ENCODE data around the gene USP8. TPM values are rescaled to one million over a fixed set of nuclear protein-coding genes. Genes with fewer than 3 reads are reported as not detected.

The USP8 gene
- total RNA-seq, 1 experiment from 2014 or later = 48.5 TPM

DNA sequence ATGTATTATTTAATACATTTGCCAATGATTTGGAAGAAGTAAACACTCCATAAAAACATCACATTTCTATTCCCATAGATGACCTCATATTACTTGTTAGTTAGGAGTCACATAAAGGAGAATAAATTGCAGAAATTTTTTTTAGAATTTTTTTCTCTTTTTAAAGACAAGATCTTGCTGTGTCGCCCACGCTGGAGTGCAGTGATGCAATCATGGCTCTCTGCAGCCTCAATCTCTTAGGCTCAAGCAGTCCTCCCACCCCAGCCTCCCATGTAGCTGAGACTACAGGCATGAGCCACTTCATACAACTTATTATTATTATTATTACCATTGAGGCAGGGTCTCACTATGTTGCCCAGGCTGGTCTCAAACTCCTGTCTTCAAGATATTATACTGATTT lies 12.3 kb upstream of the USP8 start:
- intact Hi-C loops (cut with micrococcal nuclease; ENCODE audit: unreplicated experiment) = no loop called here
- no peaks in the 10 kb centered on the region for H3K27me3 ChIP-seq (replicated peaks; ENCODE audit: insufficient read depth, low read depth, low read length, poor library complexity)
- peaks cover 2% of the 10 kb centered on the region for H3K4me1 ChIP-seq (ENCODE audit: insufficient read depth, low read length, poor library complexity, severe bottlenecking)
- POLR2A ChIA-PET (ENCODE audit: low non-redundant PET) = no interaction called here
- no TSS peak for BruUV-seq (replicated peaks)
- H3K4me3 ChIP-seq (ENCODE audit: low read depth, low read length, poor library complexity, severe bottlenecking) = no peak overlapping the region
- no peaks in the 10 kb centered on the region for H3K9me3 ChIP-seq (ENCODE audit: low read depth, low read length, poor library complexity, severe bottlenecking)
- no peaks in the 10 kb centered on the region for H3K36me3 ChIP-seq (ENCODE audit: insufficient read depth, low read length, poor library complexity, severe bottlenecking)
- CTCF ChIA-PET = no interaction called here
- TF ChIP-seq EZH2 (IDR thresholded peaks at IDR 0.05; ENCODE audit: borderline replicate concordance, low read depth, low read length, poor library complexity, severe bottlenecking) = no peak
- TF ChIP-seq, protein P1, sequence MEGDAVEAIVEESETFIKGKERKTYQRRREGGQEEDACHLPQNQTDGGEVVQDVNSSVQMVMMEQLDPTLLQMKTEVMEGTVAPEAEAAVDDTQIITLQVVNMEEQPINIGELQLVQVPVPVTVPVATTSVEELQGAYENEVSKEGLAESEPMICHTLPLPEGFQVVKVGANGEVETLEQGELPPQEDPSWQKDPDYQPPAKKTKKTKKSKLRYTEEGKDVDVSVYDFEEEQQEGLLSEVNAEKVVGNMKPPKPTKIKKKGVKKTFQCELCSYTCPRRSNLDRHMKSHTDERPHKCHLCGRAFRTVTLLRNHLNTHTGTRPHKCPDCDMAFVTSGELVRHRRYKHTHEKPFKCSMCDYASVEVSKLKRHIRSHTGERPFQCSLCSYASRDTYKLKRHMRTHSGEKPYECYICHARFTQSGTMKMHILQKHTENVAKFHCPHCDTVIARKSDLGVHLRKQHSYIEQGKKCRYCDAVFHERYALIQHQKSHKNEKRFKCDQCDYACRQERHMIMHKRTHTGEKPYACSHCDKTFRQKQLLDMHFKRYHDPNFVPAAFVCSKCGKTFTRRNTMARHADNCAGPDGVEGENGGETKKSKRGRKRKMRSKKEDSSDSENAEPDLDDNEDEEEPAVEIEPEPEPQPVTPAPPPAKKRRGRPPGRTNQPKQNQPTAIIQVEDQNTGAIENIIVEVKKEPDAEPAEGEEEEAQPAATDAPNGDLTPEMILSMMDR (conservative IDR thresholded peaks at IDR 0.05; ENCODE audit: low read depth, low read length) = no peak
- H3K27ac ChIP-seq (ENCODE audit: low read depth, low read length, poor library complexity, severe bottlenecking) = no peak overlapping the region
- no peak for DNase-seq (ENCODE audit: low spot score)

- Histone ChIP-seq H3K4me3 (ENCODE audit: low read depth, low read length, poor library complexity, severe bottlenecking) (no peak overlapping the region), H3K36me3 (ENCODE audit: insufficient read depth, low read length, poor library complexity, severe bottlenecking) (no peaks in the 10 kb centered on the region), H3K27ac (ENCODE audit: low read depth, low read length, poor library complexity, severe bottlenecking) (no peak overlapping the region), H3K9me3 (ENCODE audit: low read depth, low read length, poor library complexity, severe bottlenecking) (no peaks in the 10 kb centered on the region), H3K4me1 (ENCODE audit: insufficient read depth, low read length, poor library complexity, severe bottlenecking) (peaks cover 6% of the 10 kb centered on the region), H3K27me3 (replicated peaks; ENCODE audit: insufficient read depth, low read depth, low read length, poor library complexity) (no peaks in the 10 kb centered on the region)
- TF ChIP-seq, protein P1 (conservative IDR thresholded peaks at IDR 0.05; ENCODE audit: low read depth, low read length) = no peak
- TF ChIP-seq EZH2 (IDR thresholded peaks at IDR 0.05; ENCODE audit: borderline replicate concordance, low read depth, low read length, poor library complexity, severe bottlenecking) = no peak
- ChIA-PET POLR2A (ENCODE audit: low non-redundant PET) (no interaction called here), CTCF (no interaction called here)
- intact Hi-C loops (cut with micrococcal nuclease; ENCODE audit: unreplicated experiment) = no loop called here
- no TSS peak for BruUV-seq (replicated peaks)
- no peak for DNase-seq (ENCODE audit: low spot score)
Observed at GRCh38 chr15:50414624-50415023, 9.6 kb upstream of the USP8 start.

DNA sequence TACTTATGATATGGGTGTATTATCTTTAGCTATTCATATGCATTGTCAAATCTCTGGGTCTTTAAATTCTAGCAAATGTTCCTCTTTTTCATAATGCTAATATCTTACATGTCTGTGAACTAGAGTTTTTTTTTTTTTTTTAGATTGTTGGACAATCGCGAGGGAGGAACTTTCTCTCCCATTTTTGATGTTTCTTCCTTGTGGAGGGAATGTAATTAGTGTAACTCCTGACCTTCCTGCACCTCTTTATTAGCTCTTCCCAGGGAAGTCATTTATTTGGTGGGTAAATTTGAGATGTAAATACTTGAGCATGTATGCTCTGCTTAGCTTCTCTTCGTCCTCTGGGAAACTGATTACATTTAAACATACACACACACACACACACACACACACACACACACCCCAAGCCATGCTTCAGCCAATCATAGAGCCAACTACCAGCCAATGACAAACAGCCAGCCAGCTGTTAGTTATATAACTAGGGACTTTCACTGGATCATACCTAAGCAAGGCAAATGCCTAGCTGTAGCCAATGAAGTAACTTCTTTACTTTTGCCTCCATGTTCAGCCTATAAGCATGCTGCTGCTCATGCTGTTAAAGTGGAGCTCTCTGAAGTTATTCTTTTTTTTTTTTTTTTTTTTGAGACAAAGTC lies 8.3 kb upstream of the USP8 start:
- BruUV-seq (replicated peaks) = no TSS peak
- DNase-seq (ENCODE audit: low spot score) = peak; percentile 38
- H3K4me3 ChIP-seq (ENCODE audit: low read depth, low read length, poor library complexity, severe bottlenecking) = no peak overlapping the region
- peaks cover 6% of the 10 kb centered on the region for H3K4me1 ChIP-seq (ENCODE audit: insufficient read depth, low read length, poor library complexity, severe bottlenecking)
- H3K9me3 ChIP-seq (ENCODE audit: low read depth, low read length, poor library complexity, severe bottlenecking) = no peaks in the 10 kb centered on the region
- H3K27me3 ChIP-seq (replicated peaks; ENCODE audit: insufficient read depth, low read depth, low read length, poor library complexity) = no peaks in the 10 kb centered on the region
- no peak overlapping the region for H3K27ac ChIP-seq (ENCODE audit: low read depth, low read length, poor library complexity, severe bottlenecking)
- POLR2A ChIA-PET (ENCODE audit: low non-redundant PET) = no interaction called here
- intact Hi-C loops (cut with micrococcal nuclease; ENCODE audit: unreplicated experiment) = no loop called here
- TF ChIP-seq EZH2 (IDR thresholded peaks at IDR 0.05; ENCODE audit: borderline replicate concordance, low read depth, low read length, poor library complexity, severe bottlenecking) = no peak
- TF ChIP-seq, protein P1 (conservative IDR thresholded peaks at IDR 0.05; ENCODE audit: low read depth, low read length) = no peak
- CTCF ChIA-PET = interaction anchor here (0.6 to 0.7 kb wide), 2 partner anchors 447 to 1848 kb away, joined by 3 to 4 read pairs; no protein-coding TSS in a partner anchor
- no peaks in the 10 kb centered on the region for H3K36me3 ChIP-seq (ENCODE audit: insufficient read depth, low read length, poor library complexity, severe bottlenecking)

Data from A673 (cell line).